ENCODE data around the gene GDA.

GDA gene

DNA sequence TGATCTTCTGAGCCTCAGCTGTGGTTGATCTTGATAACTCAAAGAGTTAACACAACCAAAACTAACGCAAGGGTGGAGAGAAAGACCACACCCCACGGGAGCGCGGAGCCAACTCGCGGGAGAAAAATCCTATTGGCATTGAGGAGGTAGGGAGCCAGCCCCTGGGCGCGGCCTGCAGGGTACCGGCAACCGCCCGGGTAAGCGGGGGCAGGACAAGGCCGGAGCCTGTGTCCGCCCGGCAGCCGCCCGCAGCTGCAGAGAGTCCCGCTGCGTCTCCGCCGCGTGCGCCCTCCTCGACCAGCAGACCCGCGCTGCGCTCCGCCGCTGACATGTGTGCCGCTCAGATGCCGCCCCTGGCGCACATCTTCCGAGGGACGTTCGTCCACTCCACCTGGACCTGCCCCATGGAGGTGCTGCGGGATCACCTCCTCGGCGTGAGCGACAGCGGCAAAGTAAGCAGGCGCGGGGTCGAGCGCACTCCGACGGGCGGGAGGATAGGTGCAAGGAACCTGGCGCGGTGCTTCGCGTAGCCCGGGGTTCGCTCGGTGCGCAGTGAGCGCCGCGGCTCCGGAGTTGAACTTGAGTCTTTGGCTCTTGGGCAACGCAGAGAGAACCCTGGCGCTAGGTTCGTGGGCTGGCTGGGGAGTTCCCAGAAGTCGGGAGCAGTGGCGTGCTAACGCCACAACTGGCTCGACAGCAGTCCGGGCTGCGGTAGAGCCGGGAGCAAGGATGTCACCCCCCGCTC, at the start of gene GDA:
Gene GDA, plus strand, starts transcription at position 210 of the 745 bp plus-strand sequence. Its CDS starts 120 bp downstream, at position 330.
- Mint-ChIP-seq H3K27ac (no peak within 1 kb of the TSS), H3K27me3 (peaks cover 29% of the 10 kb centered on the region), H3K4me3 (no peak within 1 kb of the TSS), H3K9me3 (no peaks in the 10 kb centered on the region), H3K4me1 (no peaks in the 10 kb centered on the region), H3K36me3 (no peaks in the 10 kb centered on the region)

DNA sequence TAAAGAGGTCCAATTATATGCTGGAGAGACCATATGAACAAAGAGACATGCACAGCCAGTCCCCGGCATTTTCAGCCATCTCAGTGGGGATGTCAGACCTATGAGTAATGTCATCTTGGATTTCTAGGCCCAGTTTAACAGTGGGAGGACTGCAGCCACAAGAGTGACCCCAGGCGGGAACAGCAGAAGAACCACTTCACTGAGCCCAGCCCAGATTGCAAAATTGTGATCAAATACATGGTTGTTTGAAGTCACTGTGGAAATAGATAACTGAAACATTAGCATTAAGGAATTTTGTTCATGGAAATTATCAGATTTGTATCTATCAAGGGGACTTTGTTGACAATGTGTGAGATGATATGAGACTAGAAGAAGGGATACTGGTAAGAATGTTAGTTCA, 46.7 kb upstream of the GDA start:
- Mint-ChIP-seq H3K9me3 (peaks cover 7% of the 10 kb centered on the region), H3K36me3 (no peaks in the 10 kb centered on the region), H3K4me3 (no peak overlapping the region), H3K27ac (no peak overlapping the region), H3K27me3 (peaks cover under 1% of the 10 kb centered on the region), H3K4me1 (no peaks in the 10 kb centered on the region)

DNA sequence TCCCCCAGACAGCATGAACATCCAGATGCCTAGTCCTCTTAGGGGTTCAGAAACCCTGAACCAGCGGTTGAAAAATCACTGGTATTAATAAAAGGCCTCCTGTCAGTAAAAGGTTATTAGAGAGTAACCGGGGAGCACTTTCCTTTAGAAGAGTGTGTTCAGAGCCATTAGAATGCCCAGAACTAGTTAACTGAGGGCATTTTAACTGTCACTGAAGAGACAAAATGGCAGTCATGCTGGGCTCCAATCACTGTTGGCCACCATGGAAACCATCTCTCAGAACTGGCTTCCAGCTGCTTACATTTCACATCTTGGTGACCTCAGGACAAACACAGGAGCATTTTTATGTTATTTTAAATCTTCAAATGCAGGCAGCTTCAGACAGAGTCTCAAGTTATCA, 36.2 kb upstream of the GDA start:
- no peak overlapping the region for H3K4me3 Mint-ChIP-seq
- no peaks in the 10 kb centered on the region for H3K36me3 Mint-ChIP-seq
- peaks cover 11% of the 10 kb centered on the region for H3K9me3 Mint-ChIP-seq
- peaks cover 1% of the 10 kb centered on the region for H3K27me3 Mint-ChIP-seq
- no peak overlapping the region for H3K27ac Mint-ChIP-seq
- no peaks in the 10 kb centered on the region for H3K4me1 Mint-ChIP-seq

DNA sequence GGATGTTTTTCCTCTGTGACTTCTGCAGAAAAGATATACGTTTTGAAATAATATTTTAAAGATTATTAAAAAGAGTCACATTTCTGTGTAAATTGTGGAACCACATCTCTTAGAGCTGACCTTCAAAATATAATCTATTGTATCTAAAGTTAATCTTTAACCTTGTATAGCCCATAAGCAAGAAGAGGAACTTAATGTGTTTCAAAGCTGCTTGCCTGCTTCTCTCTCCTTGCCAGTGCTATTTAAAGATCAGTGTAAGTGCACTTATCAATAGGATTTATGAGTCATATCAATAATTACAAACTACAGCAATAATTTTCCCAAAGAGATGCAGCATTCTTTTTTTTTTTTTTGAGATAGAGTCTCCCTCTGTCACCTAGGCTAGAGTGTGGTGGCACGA, 29.4 kb upstream of the GDA start:
- Mint-ChIP-seq H3K4me1 (no peaks in the 10 kb centered on the region), H3K27ac (no peak overlapping the region), H3K4me3 (no peak overlapping the region), H3K9me3 (peaks cover 3% of the 10 kb centered on the region), H3K27me3 (peaks cover 2% of the 10 kb centered on the region), H3K36me3 (no peaks in the 10 kb centered on the region)

DNA sequence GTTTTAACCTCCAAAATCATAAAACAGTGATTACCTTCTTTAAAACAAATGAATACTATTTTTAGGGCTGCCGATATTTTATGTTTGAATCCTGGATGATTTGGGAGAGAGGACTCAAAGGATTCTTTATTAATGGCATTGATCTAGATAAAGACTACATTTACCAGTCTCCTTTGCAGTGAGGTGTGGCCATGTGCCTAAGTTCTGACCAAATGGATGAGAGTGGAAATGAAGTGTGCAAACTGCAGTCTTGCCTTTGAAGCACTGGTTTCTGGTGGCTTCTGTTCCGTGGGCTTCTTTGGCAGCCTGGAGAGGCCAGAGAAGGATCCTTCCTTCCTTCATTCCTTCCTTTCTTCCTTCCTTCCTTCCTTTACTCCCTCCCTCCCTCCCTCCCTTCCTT, 24.3 kb upstream of the GDA start:
- Mint-ChIP-seq H3K4me1 (no peaks in the 10 kb centered on the region), H3K27me3 (peaks cover 3% of the 10 kb centered on the region), H3K27ac (no peak overlapping the region), H3K36me3 (no peaks in the 10 kb centered on the region), H3K9me3 (no peaks in the 10 kb centered on the region), H3K4me3 (no peak overlapping the region)

DNA sequence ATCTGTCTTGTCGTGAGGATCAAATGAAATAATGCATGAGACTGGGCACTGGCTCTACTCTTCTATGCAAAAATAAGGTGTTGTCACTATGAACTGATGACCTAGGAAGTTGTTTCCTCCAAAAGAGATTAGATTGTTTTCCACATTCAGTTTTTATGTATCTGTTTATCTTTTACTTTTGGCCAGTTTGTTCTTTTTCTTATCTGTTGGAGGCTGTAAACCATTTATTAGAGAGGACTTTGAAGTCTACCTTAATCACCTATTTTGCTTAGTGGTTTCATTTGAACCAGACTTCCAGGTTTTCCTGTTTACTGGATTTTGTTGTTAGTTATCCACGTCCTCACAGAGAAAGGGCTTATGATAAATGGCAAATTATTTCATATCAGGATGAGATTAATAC, 21.5 kb upstream of the GDA start:
- peaks cover 3% of the 10 kb centered on the region for H3K27me3 Mint-ChIP-seq
- H3K27ac Mint-ChIP-seq, result no peak overlapping the region
- no peaks in the 10 kb centered on the region for H3K9me3 Mint-ChIP-seq
- no peaks in the 10 kb centered on the region for H3K4me1 Mint-ChIP-seq
- no peaks in the 10 kb centered on the region for H3K36me3 Mint-ChIP-seq
- no peak overlapping the region for H3K4me3 Mint-ChIP-seq

DNA sequence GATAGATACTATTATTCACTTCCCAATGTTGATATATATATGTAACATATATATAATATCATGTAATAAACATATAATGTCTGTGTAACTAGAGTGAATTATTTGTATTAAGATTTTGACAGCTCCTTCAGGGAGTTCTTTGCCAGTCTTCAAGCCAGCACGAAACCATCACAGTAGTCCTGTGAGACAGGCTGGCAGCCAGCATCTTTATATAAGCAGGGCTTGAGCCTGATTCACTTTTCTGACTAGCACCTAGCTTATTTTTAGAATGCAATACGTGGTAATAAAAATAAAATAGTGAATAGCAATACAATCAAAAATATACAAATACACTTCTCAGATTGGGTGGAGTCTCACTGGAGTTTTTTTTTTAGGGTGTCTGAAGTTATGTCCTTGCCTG, 20.7 kb upstream of the GDA start:
- Mint-ChIP-seq H3K36me3 (no peaks in the 10 kb centered on the region), H3K27ac (no peak overlapping the region), H3K4me3 (no peak overlapping the region), H3K4me1 (no peaks in the 10 kb centered on the region), H3K27me3 (peaks cover 3% of the 10 kb centered on the region), H3K9me3 (no peaks in the 10 kb centered on the region)

DNA sequence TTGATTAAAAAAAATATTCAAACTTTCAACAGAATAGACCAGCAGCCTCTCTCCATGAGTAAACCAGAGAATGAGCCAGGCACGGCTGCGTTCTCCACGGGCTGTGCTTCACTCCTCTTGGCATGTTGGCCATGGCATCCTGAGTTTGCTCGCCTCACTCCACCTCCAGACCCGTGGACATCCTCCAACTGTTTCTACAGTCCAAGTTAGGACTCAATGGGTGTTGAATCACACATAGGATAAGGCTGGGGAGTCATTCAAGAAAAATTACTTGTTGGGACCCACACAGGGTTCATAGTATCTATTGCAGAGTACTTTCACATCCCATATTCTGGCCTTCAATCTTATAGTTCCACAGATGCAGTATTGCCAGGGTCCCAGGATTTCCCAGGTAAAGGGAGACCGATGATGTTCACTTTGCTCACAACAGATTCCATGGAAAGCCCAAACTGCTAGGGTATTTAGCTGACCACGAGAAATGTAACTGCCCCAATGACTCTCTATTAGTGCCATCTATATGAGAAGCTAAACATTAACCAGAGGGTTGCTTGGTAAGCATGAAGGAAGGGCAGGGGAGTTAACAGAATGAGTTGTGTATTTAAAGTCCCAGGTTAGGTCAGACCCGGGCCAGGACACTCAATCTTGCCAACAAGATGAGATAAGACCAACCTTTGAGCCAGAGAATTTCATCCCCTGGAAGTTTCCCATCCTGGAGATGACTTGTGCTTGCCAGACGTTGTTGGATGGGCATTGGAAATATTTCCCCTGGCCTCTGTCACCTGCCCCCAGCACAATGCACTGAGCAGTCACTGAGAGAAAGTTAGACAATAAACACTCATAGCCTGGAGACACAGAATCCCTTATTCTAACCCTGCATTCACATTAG, 19.7 kb upstream of the GDA start:
- H3K4me3 Mint-ChIP-seq, result no peak overlapping the region
- no peaks in the 10 kb centered on the region for H3K9me3 Mint-ChIP-seq
- no peaks in the 10 kb centered on the region for H3K36me3 Mint-ChIP-seq
- H3K4me1 Mint-ChIP-seq, result no peaks in the 10 kb centered on the region
- peaks cover 2% of the 10 kb centered on the region for H3K27me3 Mint-ChIP-seq
- H3K27ac Mint-ChIP-seq, result no peak overlapping the region

DNA sequence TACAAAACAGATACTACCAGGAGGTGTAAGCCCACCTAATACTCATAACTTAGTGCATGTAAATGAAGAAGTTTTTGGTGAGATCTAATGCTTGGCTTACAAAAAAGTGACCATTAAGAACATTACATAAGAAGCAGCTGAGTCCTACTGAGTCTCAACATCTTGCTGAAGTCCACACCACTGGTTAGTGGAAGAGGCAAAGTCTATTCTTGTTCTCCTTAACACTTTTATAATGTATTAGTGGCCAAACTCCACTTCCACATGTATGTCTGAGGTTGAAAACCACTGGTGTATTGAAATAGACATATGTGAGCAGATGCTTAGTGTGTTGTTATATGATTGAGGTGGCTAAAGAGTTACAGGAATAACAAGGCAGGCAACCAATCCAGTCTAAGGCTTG, 18.9 kb upstream of the GDA start:
- H3K4me1 Mint-ChIP-seq, result no peaks in the 10 kb centered on the region
- peaks cover 2% of the 10 kb centered on the region for H3K27me3 Mint-ChIP-seq
- no peak overlapping the region for H3K27ac Mint-ChIP-seq
- H3K4me3 Mint-ChIP-seq, result no peak overlapping the region
- no peaks in the 10 kb centered on the region for H3K36me3 Mint-ChIP-seq
- no peaks in the 10 kb centered on the region for H3K9me3 Mint-ChIP-seq

DNA sequence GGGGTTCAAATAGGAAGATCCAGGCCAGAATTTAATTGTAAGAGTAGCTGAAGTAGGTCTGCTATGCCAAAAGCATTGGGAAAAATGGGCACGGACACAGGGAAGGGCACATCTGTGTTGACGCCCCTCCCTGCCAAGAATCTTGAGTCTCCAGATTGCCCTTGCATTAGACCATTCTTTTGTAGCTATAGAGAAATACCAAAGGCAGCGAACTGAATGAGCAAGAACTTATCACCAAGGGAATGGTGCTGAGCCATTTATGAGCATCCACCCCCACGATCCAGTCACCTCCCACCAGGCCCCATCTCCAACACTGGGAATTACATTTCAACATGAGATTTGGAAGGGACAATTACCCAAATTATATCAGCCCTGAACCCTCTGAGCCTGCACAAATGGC, 18.0 kb upstream of the GDA start:
- Mint-ChIP-seq H3K9me3 (no peaks in the 10 kb centered on the region), H3K4me1 (no peaks in the 10 kb centered on the region), H3K36me3 (no peaks in the 10 kb centered on the region), H3K4me3 (no peak overlapping the region), H3K27ac (no peak overlapping the region), H3K27me3 (peaks cover 2% of the 10 kb centered on the region)

DNA sequence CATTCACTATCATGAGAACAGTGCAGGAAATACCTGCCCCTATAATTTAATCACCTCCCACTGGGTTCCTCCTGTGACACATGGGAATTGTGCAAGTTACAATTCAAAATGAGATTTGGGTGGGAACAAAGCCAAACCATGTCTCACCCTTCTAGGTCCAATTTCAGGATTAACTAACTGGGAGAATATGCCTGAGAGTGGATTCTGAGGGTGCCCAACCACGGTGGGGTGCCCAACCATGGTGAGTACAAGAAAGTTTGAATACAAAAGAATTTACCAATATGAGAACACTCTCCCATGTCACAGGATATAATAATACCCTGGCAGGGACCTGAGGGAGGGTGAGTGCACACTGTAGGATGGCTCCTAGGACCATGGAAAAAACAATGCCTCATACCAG, 17.2 kb upstream of the GDA start:
- no peak overlapping the region for H3K4me3 Mint-ChIP-seq
- no peak overlapping the region for H3K27ac Mint-ChIP-seq
- H3K4me1 Mint-ChIP-seq, result no peaks in the 10 kb centered on the region
- H3K36me3 Mint-ChIP-seq, result no peaks in the 10 kb centered on the region
- H3K27me3 Mint-ChIP-seq, result peaks cover 2% of the 10 kb centered on the region
- no peaks in the 10 kb centered on the region for H3K9me3 Mint-ChIP-seq

DNA sequence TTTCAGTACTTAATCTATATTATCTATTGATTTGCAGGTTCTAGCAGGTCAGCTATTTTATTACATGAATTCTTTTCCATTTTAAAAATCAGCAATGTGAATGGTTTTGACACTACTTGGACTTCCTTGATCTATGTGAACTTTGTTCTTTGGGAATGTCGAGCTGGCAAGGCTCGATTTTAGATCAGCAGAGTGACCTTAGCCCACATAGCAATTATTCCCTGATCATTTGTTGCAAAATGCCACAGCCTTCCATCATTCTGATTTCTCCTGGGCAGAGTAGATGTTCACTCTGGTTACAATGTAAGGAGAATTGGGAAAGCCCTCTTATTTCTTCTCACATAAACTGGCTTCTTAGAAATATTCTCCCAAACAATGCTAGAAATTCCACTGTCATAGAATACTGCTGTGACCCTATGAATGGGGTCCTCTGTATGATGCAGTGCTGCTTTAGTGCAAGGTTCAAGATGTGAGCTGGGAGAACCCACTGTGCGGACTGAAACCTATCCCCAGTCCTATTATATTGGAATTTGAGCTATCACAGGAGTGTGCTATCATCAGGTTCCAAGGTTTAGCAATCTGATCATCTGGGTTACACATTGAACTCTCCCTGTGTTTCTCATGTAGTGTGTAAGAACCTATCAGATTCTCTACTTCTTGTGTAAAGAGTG, 15.7 kb upstream of the GDA start:
- Mint-ChIP-seq H3K4me3 (no peak overlapping the region), H3K27ac (no peak overlapping the region), H3K9me3 (no peaks in the 10 kb centered on the region), H3K4me1 (no peaks in the 10 kb centered on the region), H3K36me3 (no peaks in the 10 kb centered on the region), H3K27me3 (no peaks in the 10 kb centered on the region)

DNA sequence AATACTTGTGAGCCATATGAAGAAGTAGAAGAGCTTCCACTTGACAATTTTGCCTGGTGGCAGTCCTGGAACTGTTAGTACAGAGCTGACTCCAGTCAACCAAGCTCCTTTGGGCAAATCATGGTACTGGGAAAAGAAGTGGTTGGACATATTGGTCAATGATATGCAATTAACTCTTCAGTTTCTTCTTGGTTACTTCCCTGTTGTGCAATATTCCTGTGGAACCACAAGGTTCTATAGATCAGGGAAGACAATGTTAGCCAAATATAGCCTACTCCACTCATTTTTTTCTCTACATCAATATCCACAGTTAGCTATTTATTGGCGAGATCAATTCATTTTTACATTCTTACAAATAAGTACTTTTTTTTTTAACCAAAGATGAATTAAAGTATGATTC, 14.4 kb upstream of the GDA start:
- no peak overlapping the region for H3K27ac Mint-ChIP-seq
- no peaks in the 10 kb centered on the region for H3K27me3 Mint-ChIP-seq
- H3K36me3 Mint-ChIP-seq, result no peaks in the 10 kb centered on the region
- no peaks in the 10 kb centered on the region for H3K9me3 Mint-ChIP-seq
- no peak overlapping the region for H3K4me3 Mint-ChIP-seq
- H3K4me1 Mint-ChIP-seq, result no peaks in the 10 kb centered on the region

DNA sequence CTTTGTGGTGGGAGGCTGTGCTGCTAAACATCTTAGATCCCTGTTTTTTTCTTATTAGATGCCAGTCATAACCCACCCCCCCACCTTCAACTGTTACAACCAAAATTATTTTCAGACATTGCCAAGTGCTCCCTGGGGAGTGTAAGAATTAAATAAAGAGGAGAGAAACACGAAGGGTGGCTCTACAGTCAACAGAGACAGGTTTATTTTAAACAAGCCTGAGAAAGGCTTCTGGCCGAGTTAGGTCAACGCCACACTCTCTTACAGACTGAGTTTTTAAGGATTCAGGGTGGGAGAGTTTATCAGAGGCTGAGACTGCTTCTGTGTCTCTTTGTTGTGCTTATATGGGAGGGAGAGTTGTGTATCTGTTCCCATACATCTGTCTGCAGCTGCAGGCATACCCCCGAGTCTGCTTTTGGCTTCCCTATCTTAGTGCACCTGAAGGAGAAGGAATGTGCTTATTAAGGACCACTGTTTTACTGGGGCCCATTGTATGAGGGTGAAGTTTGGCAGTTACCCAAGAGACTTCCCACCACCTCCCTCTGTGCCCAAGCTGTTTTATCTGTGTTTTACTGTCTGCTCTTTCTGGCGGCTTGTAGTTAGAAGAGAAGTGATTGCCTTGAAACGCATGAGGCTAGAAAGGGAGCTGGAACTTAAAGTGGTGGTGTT, 11.4 kb upstream of the GDA start:
- H3K9me3 Mint-ChIP-seq, result no peaks in the 10 kb centered on the region
- H3K27ac Mint-ChIP-seq, result no peak overlapping the region

DNA sequence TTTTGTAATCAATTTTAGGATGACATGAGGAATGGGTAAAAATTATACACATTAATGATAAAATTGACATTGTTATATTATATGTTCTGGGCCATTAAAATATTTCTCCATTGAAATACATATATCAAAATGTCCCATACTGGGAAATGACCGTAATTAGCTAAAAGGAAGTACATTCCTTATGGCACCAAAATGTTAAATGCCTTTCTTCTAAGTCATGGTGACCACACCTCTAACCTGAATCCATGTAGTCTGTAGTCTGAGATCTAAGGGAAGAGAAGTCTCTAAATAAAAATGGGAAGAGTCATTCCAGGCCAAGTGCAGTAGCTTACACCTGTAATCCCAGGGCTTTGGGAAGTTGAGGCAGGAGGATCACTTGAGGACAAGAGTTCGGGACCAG, 10.0 kb upstream of the GDA start:
- H3K4me3 Mint-ChIP-seq, result no peak overlapping the region
- no peaks in the 10 kb centered on the region for H3K4me1 Mint-ChIP-seq
- peaks cover 10% of the 10 kb centered on the region for H3K27me3 Mint-ChIP-seq
- no peaks in the 10 kb centered on the region for H3K36me3 Mint-ChIP-seq
- H3K9me3 Mint-ChIP-seq, result no peaks in the 10 kb centered on the region
- H3K27ac Mint-ChIP-seq, result no peak overlapping the region

More for the DNA sequence above, 11.4 kb upstream of the GDA start:
- Mint-ChIP-seq H3K4me3 (no peak overlapping the region), H3K36me3 (no peaks in the 10 kb centered on the region), H3K4me1 (no peaks in the 10 kb centered on the region), H3K27me3 (peaks cover 8% of the 10 kb centered on the region)

Data from activated naive CD4-positive, alpha-beta T cell treated with anti-CD3 and anti-CD28 coated beads, Interleukin-2, amount 50 U/mL, for 24 hours (primary cell).